COR-L47 (cell line): ENCODE results near the gene STOM.
A peak's percentile ranks its signal among the peaks of the same experiment; 100 is the strongest.
"Not testable (repeated sequence)": the region's sequence is repeated elsewhere in the genome, so short reads cannot be mapped to it uniquely, and the experiment has no call there.

Experiments
- DNase-seq: peaks from one replicate; lab custom pipeline; 2025; lab: John Stamatoyannopoulos, UW

STOM gene

GRCh38 chr9:121369595-121370265 is at the start of gene STOM:
Gene STOM, minus strand, starts transcription at chr9:121370250. Its CDS starts 63 bp downstream, at chr9:121370187.
- peak; percentile 44 for DNase-seq

GRCh38 chr9:121411993-121412392 is 41.9 kb upstream of the STOM start:
- no peak for DNase-seq

GRCh38 chr9:121405899-121406298 is 35.8 kb upstream of the STOM start:
- no peak for DNase-seq

- DNase-seq: no peak
Observed at GRCh38 chr9:121404906-121405305, 34.9 kb upstream of the STOM start.

GRCh38 chr9:121399883-121400607 is 30.0 kb upstream of the STOM start:
- peak; percentile 64 for DNase-seq

GRCh38 chr9:121399126-121399882 is 29.3 kb upstream of the STOM start:
- DNase-seq: no peak

GRCh38 chr9:121398374-121398773 is 28.3 kb upstream of the STOM start:
- no peak for DNase-seq

- not testable (repeated sequence) for DNase-seq
Observed at GRCh38 chr9:121397277-121397676, 27.2 kb upstream of the STOM start.

- no peak for DNase-seq
Observed at GRCh38 chr9:121395558-121395957, 25.5 kb upstream of the STOM start.

- DNase-seq: no peak
Observed at GRCh38 chr9:121394292-121394691, 24.2 kb upstream of the STOM start.

GRCh38 chr9:121393318-121393717 is 23.3 kb upstream of the STOM start:
- DNase-seq: no peak

- DNase-seq: no peak
Observed at GRCh38 chr9:121390372-121390771, 20.3 kb upstream of the STOM start.

- DNase-seq: no peak
Observed at GRCh38 chr9:121388140-121388905, 18.3 kb upstream of the STOM start.

- no peak for DNase-seq
Observed at GRCh38 chr9:121386442-121387175, 16.6 kb upstream of the STOM start.

- no peak for DNase-seq
Observed at GRCh38 chr9:121383715-121384114, 13.7 kb upstream of the STOM start.

GRCh38 chr9:121380846-121381245 is 10.8 kb upstream of the STOM start:
- no peak for DNase-seq

GRCh38 chr9:121376214-121376830 is 6.3 kb upstream of the STOM start:
- DNase-seq: no peak

- no peak for DNase-seq
Observed at GRCh38 chr9:121373011-121373729, 3.1 kb upstream of the STOM start.

- DNase-seq: no peak
Observed at GRCh38 chr9:121372239-121373010, 2.4 kb upstream of the STOM start.
